Ammon's horn (tissue), 1 donor: ENCODE results near the gene TEKT2.

Experiments used
- DNase-seq: peaks from one replicate; pipeline ENCODE4 v3.0.0-alpha.2; 2016; ENCODE audit warnings: low spot score

Gene TEKT2

DNA sequence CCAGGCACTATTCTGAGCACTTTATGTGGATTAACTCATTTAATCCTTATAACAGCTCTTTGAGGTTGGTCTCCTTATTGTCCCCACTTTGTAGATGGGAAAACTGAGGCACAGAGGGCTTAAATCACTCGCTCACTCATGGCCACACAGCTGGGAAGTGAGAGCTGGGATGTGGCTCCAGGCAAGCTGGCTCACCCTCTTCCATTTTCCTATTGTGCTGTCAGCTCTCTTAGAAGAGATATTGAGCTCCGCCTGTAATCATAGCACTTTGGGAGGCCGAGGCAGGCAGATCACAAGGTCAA lies 45.0 kb downstream of the TEKT2 start:
- DNase-seq = no peak

DNA sequence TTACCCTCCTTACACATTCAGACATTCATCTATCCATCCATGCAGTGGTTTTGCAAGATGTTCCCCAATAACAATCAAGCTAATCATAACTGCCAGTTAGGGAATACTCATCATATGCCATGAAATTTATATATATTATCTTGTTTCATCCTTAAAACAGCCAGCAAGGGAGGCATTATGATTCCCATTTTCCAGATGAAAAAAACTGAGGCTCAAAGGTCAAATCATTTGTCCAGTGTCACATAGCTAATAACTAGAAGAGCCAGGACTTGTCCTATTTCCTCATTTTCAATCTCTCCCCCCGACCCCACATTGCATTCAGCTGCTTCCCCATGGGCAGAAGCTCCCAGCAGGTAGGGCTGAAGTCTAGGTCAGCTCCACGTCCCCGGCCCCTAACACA lies 48.1 kb downstream of the TEKT2 start:
- no peak for DNase-seq

GRCh38 chr1:36133484-36133883 lies 49.6 kb downstream of the TEKT2 start:
- peak; percentile 54 for DNase-seq

DNA sequence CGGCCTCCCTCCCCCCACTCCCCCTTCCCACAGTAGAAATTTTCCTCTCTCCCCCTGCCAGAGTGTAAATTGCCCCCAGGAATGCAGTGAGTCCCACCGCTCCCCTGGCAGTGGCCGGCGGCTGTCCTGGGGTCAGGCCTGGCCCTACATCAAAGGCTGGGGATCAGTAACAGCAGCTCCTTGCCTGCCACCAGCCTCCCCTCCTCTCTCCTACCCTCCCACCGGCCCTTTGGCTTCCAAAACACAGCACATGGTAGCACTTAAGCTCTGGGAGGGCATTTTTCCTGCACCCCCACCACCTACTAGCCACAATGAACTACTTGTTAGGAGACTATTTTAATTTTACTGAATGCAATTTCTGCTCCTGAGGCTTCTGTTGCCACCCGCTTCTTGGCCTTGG lies 50.1 kb downstream of the TEKT2 start:
- DNase-seq = no peak

- DNase-seq = no peak
Measured at GRCh38 chr1:36134505-36135329, 50.8 kb downstream of the TEKT2 start.

DNA sequence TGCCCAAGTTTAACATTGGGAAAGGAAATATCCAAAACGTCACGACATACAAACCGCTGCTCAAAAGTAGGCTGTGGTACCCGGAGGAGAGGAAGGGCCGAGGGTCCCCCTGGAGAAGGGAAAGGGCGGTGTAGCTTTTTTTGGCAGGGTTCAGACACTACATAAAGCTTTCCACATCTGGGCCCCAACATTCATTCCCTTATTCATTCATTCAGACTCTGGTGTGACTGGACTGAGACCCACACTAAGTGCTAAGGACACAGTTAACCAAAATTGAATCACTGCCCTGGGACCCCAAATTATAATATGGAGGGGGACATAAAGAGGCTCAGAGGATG lies 51.4 kb downstream of the TEKT2 start:
- DNase-seq = no peak

DNA sequence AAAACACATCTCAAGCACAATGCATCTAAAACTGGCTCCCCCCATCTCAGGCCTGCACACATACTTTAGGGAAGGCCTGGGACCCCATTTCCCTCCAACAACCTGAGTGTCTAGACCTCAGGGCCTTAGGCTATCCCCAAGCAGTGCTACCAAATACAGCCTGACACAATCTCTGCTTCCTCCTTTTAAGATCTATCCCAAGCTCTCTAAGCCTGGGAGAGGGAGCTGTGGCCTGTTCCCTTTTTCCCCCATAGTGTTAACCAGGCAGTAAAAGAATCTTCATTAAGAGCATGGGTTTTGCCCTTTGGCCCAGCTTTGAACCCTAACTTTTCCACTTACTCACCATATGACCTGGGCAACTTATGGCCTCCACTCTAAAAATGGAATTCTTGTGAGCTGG lies 51.9 kb downstream of the TEKT2 start:
- no peak for DNase-seq

DNA sequence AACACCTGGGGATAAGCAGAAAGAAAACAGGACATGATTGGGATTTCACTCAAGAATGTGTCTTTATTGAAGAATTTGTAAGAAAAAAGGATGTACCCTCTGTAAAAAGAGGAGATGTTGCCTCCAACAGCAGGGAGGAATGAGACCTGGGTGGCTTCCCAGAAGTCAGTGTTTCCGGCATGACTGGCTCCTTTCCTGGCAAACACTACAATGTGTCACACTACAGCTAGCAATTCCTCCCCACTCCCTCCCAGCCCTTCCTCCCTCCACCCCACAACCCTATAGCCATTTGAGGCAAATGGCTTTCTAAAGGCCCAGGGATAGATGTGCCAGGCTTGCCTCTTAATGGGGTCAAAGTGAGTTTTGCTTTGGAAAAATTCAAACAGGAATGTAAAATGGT lies 52.6 kb downstream of the TEKT2 start:
- peak; percentile 57 for DNase-seq

DNA sequence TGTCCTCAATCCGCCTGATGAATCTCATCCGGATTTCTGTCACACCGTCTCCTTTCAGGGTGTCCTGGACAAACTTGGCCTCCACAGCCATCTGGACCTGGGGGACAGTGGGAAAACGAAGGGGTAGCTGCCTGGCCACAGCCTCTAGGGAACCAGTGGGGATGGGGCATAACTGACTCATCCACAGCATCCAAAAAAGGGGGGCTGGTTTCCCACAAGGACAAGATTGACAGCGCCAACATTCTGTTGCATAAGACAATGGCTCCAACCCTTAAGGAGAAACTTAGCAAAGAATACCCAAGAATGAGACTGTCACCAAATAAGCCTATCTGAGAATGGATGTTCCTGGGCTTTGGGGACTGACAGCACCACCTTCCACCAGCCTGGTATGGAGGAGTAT lies 53.3 kb downstream of the TEKT2 start:
- no peak for DNase-seq

DNA sequence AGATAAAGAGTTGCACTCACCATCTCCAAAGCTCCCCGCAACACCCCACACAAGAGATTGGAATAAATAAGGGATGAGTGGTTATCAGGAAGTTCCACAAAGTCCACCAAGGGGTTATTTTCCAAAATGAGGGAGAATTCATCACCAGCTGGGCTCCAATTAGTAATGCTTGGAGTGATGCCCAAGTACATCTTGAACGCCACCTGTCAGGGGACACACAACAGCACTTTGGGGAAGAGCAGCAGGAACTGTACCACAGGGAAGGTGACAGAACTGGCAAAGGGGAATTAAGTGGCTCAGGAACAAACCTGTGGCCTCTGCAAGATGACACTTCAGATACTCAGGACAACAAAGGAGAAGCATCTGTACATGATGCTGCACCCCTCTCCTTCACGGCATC lies 53.9 kb downstream of the TEKT2 start:
- no peak for DNase-seq
